Activated T-helper 1 cell treated with anti-CD3 and anti-CD28 coated beads, Interleukin-12 subunit alpha, Interleukin-12 subunit beta, Interleukin-2, Interleukin-4 antibody, amounts not matched to agents 30 ng/mL and 10 ng/mL and 1 ng/mL, durations not matched to agents 14 hours and 24 hours and 36 hours (primary cell): ENCODE data around the gene HHAT. TPM values are rescaled to one million over a fixed set of nuclear protein-coding genes. Genes with fewer than 3 reads are reported as not detected.

ENCODE experiments used
- DNase-seq: peaks from one replicate; pipeline ENCODE4 v3.0.0; 2021; ENCODE audit warnings: low spot score
- H3K27ac Mint-ChIP-seq: one replicate; pipeline ENCODE4 v1.8.0; 2021; ENCODE audit warnings: mild to moderate bottlenecking, mixed read lengths
- H3K27me3 Mint-ChIP-seq: one replicate; pipeline ENCODE4 v1.8.0; 2022; ENCODE audit warnings: mild to moderate bottlenecking, moderate library complexity, mixed read lengths; ENCODE audit not compliant: insufficient read depth
- H3K36me3 Mint-ChIP-seq: one replicate; pipeline ENCODE4 v1.8.0; 2021; ENCODE audit warnings: low read depth, mixed read lengths
- H3K4me1 Mint-ChIP-seq: one replicate; pipeline ENCODE4 v1.8.0; 2021; ENCODE audit warnings: low read depth, mixed read lengths
- H3K4me3 Mint-ChIP-seq: one replicate; pipeline ENCODE4 v1.8.0; 2021; ENCODE audit warnings: mild to moderate bottlenecking, moderate library complexity, mixed read lengths
- H3K9me3 Mint-ChIP-seq: one replicate; pipeline ENCODE4 v1.8.0; 2021; ENCODE audit warnings: mixed read lengths
- intact Hi-C: fragments of 100-400 bp; cut with micrococcal nuclease; formaldehyde crosslinking; loops from one replicate; pipeline ENCODE4 v1.15.1; 2024
- total RNA-seq: library from RNA; stranded (reverse); gene quantifications from 2 replicates; pipeline ENCODE4 v1.2.3, GENCODE V29; 2022

The HHAT gene
- total RNA-seq, 1 donor from 2014 or later = 0.67 TPM

DNA sequence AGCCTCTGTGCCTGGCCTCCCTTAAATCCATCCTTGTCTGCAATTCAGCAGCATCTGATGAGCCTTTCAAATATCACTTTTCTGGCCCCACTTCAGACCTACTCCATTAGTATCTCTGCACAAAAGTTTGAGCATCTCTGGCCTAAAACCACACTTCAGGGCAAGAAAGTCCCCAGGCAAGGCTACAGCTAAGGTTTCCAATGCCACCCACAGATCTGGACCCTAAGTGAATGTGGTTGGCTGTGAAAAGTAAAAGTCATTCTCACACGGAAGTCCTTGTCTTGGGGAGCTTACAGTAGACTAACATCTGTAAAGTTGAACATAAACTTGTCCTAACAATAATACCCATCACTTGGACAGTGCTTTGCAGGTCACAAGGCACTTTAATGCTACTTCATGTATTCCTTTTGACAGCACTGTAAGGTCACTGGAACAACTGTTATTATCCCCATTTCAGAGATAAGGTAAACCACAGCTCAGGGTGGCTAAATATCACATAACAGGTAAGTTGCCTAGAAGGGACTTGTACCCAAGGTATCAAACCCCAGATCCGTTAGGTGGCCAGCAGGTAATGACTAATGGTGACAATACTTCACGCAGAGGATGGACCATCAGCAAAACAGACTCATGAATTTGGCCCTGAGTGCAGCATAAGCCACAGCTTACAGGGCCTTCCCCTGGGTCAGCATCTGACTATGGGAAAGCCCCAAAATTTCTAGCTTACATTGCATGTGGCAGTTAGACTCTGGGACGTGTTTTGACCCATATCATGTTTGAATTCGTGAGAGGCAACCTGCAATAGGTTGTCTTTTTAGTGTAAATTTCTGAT is 356.0 kb downstream of the HHAT start:
- Mint-ChIP-seq H3K27ac (no peak overlapping the region), H3K4me3 (no peak overlapping the region), H3K36me3 (no peaks in the 10 kb centered on the region), H3K9me3 (no peaks in the 10 kb centered on the region), H3K4me1 (no peaks in the 10 kb centered on the region), H3K27me3 (no peaks in the 10 kb centered on the region)
- no peak for DNase-seq
- intact Hi-C loops = no loop called here

DNA sequence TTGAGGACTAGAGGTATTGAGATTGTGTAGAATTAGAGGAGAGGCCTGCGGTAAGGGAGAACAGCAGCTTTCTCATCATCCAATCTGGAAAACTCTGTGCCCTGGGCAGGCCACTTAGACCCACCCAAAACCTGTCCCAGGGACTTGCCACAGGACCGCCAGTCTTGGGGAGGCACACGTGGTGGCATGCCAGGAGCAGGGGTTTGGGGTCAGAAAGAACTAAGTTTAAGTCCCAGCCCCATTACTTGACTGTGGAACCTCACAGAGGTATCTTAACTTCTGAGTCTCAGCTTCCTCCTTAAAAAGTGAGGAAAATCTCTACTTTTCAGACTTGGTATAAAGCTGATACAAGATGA is 356.6 kb downstream of the HHAT start:
- no peak for DNase-seq
- intact Hi-C loops = no loop called here
- H3K36me3 Mint-ChIP-seq = no peaks in the 10 kb centered on the region
- H3K27ac Mint-ChIP-seq = no peak overlapping the region
- H3K4me3 Mint-ChIP-seq = no peak overlapping the region
- H3K27me3 Mint-ChIP-seq = no peaks in the 10 kb centered on the region
- no peaks in the 10 kb centered on the region for H3K9me3 Mint-ChIP-seq
- H3K4me1 Mint-ChIP-seq = no peaks in the 10 kb centered on the region

DNA sequence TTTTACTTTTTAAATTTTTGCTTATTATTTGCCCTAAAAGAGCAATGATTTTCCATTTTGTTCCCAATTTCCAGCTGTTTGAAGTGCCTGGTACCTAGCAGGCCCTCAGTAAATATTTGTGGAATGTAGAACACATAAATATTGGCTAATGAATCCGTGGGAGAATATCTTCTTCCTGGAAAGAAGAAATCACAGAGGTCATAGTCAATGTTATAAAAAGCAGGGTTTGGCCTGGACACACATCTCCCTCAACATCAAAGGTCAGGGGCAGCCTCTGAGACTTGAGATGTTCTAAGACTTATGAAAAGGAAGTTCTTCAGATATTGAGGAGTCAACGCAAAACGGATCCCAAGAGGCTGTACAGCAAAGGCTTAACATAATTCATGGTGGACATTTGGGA is 358.1 kb downstream of the HHAT start:
- Mint-ChIP-seq H3K4me1 (no peaks in the 10 kb centered on the region), H3K4me3 (no peak overlapping the region), H3K27ac (no peak overlapping the region), H3K36me3 (no peaks in the 10 kb centered on the region), H3K9me3 (no peaks in the 10 kb centered on the region), H3K27me3 (no peaks in the 10 kb centered on the region)
- intact Hi-C loops = no loop called here
- no peak for DNase-seq

DNA sequence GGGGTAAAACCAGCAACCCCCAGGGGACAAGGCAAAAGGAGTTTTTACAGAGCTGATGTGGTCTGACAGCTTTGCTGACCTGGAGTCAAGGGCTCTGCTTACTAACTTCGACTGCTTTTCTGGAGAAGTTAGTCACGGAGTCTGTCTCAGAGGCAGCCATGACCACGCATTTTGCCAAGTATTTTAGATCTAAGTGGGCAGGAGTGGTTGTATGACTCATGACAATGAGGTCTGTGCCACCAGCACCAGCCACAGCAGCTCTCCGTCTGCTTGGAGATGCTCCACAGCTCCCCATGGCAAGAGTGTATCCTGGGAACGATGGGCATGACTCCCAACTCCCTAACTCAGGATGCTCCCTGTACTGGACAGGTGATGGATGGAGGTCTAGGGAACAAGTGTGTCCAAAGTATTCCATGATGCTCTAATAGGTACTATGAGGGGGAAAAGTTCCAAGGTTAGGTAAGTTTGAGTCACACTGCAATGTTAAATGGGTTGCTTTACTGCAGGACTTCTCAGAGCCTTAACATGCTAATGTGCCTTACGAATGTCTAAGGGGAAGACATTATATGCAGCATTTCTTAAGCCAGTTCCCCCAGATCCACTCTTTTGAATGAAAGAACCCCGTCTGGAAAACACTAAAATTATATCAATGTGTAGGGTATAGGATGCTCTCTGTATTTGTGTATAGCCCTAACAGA is 359.0 kb downstream of the HHAT start:
- no peak overlapping the region for H3K4me3 Mint-ChIP-seq

DNA sequence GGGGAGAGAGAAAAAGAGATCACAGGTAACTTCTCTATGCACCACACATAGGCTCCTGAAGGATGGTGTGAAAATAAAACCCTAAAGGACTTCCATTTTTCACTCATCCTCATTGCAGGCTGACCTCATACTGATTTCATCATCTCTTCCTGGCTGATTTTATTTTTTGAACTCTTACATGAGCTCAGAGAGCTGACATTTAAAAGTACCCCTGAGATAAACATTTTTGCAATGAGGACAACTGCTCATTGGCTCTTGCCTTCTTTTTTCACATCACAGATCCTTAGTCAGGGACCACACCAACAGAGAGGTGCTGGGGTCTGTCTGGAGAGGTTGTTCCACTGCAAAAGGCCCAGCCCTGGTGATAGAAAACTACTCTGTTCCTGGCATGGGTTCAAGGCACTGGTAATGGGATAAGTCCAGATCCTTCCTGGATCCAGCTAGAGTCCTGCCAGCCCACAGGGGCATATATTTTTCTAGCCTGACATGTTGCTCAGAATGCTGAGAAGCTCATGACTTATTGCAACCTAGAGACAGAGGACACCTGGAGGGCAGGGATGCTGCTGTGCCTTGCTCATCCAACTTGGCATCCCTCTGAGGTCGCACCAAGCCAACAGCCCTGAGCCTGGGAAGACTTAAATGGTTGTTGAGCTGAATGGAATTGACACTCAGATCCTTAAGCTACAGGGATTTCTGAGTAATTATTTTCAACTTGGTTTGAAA is 360.0 kb downstream of the HHAT start:
- no peaks in the 10 kb centered on the region for H3K9me3 Mint-ChIP-seq
- DNase-seq = no peak
- no peak overlapping the region for H3K4me3 Mint-ChIP-seq
- no peaks in the 10 kb centered on the region for H3K27me3 Mint-ChIP-seq
- intact Hi-C loops = no loop called here
- H3K36me3 Mint-ChIP-seq = no peaks in the 10 kb centered on the region
- no peak overlapping the region for H3K27ac Mint-ChIP-seq
- H3K4me1 Mint-ChIP-seq = no peaks in the 10 kb centered on the region

More for the DNA sequence above, 359.0 kb downstream of the HHAT start:
- intact Hi-C loops = no loop called here
- DNase-seq = no peak
- no peaks in the 10 kb centered on the region for H3K4me1 Mint-ChIP-seq
- no peaks in the 10 kb centered on the region for H3K9me3 Mint-ChIP-seq
- no peak overlapping the region for H3K27ac Mint-ChIP-seq
- H3K36me3 Mint-ChIP-seq = no peaks in the 10 kb centered on the region
- H3K27me3 Mint-ChIP-seq = no peaks in the 10 kb centered on the region

DNA sequence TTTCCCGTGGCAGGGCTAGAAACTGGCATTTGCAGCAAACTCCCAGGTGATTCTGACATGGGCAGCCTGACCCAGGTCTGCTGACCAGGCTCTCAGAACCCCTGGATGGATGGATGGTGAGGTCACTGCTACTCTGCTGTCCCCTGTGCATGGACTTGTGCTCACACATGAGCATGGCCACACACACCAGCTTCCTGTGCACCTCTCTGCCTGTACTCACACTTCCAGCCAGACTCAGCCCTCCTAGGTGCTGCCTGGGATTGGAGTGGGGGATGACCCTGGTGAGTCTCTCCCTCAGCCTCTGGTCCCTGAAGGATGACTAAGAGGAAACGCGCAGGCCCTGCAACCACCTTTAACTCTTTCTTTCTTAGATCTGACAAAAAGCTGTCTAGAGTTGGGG is 361.1 kb downstream of the HHAT start:
- H3K9me3 Mint-ChIP-seq = no peaks in the 10 kb centered on the region
- H3K27ac Mint-ChIP-seq = no peak overlapping the region
- no peaks in the 10 kb centered on the region for H3K4me1 Mint-ChIP-seq
- H3K4me3 Mint-ChIP-seq = no peak overlapping the region
- H3K36me3 Mint-ChIP-seq = no peaks in the 10 kb centered on the region
- no peak for DNase-seq
- H3K27me3 Mint-ChIP-seq = no peaks in the 10 kb centered on the region
- intact Hi-C loops = no loop called here

DNA sequence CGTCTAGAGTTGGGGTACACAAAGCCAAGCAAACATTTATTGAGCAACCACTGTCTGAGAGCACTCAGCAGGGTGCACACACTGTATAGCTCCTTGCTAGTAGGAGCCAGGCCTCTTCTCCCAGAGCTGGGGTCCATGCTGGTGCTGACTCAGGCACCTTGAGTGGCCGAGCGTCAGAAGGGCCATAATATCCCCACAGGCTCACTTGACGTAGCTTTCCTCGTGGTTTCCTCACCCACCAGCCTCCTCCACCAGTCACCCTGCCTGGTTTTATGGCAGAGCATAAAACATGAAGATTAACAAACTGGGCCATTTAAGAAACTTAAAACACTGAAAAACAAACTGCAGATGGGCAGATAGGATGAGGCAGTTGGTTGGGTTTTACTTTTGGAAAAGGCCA is 361.5 kb downstream of the HHAT start:
- H3K4me1 Mint-ChIP-seq = no peaks in the 10 kb centered on the region
- intact Hi-C loops = no loop called here
- no peaks in the 10 kb centered on the region for H3K27me3 Mint-ChIP-seq
- no peak overlapping the region for H3K27ac Mint-ChIP-seq
- H3K36me3 Mint-ChIP-seq = no peaks in the 10 kb centered on the region
- DNase-seq = no peak
- H3K9me3 Mint-ChIP-seq = no peaks in the 10 kb centered on the region
- H3K4me3 Mint-ChIP-seq = no peak overlapping the region

DNA sequence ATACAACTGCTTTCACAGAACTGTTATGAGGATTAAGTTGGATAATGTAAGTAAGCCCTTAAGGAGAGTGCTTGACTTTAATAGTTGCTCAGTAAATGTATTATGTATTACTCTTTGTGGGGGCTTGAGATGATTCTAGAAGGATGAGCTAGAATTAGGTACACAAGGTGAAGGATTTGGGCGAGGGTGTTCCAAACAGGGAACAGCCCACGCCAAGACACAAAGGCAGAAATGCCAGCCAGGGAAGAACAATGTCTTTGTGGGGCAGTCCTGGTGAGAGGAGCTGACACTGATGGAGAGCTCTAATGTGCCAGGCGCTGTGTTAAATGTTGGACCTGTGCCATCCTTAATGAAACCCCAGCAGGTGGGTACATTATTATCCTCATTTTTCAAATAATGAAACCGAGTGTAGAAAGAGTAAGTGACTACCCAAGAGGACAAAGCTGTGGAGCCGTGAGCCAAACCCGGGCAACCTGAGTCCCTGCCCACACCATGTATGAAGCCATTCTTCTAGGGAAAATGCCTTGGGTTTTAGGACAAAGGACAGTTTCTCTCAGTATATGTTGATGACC is 362.4 kb downstream of the HHAT start:
- Mint-ChIP-seq H3K4me3 (no peak overlapping the region), H3K36me3 (no peaks in the 10 kb centered on the region), H3K4me1 (peaks cover 2% of the 10 kb centered on the region), H3K9me3 (no peaks in the 10 kb centered on the region), H3K27me3 (no peaks in the 10 kb centered on the region), H3K27ac (no peak overlapping the region)
- no peak for DNase-seq
- intact Hi-C loops = no loop called here

DNA sequence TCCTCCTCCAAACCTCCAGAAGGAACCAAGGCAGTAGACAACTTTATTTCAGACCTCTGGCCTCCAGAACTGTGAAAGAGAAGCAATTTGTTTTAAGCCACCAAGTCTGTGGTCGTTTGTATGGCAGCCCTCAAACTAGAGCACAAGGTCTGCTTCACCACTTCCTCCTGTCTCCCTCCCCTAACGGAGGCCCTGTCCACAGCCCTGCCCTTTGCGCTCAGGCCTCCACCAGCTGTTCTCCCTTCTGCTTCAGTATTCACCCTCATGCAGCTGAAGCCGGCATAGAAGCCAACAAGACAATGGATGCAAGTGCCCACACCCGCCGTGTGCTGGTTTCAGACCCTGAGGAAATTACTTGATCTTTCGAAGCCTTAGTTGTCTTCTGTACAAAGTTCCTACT is 364.1 kb downstream of the HHAT start:
- no peak overlapping the region for H3K4me3 Mint-ChIP-seq
- no peaks in the 10 kb centered on the region for H3K36me3 Mint-ChIP-seq
- peaks cover 11% of the 10 kb centered on the region for H3K4me1 Mint-ChIP-seq
- no peaks in the 10 kb centered on the region for H3K27me3 Mint-ChIP-seq
- intact Hi-C loops = no loop called here
- no peak for DNase-seq
- H3K9me3 Mint-ChIP-seq = no peaks in the 10 kb centered on the region
- H3K27ac Mint-ChIP-seq = no peak overlapping the region

DNA sequence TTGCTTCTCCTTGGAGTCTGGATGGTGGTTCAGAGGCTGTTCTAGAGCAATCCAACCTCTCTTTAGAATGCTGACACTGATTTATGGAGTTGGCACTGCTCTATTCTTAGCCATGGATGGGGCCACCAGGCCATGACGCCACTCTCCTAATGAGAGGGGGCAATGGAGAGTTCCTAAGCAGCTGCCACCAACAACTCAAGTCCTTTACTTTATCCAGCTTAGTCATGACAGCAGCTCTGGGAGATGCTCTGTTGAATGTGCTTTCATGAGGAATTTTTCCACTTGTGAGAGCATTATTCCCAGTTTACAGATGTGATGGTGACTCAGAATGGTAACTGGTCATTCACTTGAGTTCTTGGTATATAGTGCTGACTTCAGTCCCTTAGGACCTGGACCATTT is 366.3 kb downstream of the HHAT start:
- peaks cover 2% of the 10 kb centered on the region for H3K27me3 Mint-ChIP-seq
- H3K27ac Mint-ChIP-seq = no peak overlapping the region
- H3K4me1 Mint-ChIP-seq = peaks cover 11% of the 10 kb centered on the region
- H3K4me3 Mint-ChIP-seq = no peak overlapping the region
- H3K36me3 Mint-ChIP-seq = no peaks in the 10 kb centered on the region
- H3K9me3 Mint-ChIP-seq = no peaks in the 10 kb centered on the region
- DNase-seq = no peak
- intact Hi-C loops = no loop called here

DNA sequence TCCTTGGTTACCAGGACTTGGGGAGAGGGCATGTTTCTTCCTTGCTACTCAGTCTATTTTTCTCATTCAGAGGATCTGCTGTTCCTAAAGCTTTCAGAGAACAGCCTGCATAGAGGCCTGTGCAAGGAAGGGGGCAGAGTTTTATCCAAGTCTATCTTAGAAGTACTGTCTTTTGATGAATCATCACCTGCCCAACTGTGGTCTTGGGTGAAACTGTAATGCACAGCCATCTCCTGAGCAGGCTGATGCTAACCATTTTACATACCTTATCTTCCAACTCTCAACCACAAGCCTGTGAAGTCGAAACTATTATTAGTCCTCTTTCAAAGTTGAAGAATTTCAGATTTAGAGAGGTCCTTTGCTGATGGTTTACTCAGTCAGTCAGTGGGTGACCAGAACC is 368.0 kb downstream of the HHAT start:
- H3K4me1 Mint-ChIP-seq = peaks cover 11% of the 10 kb centered on the region
- H3K4me3 Mint-ChIP-seq = no peak overlapping the region
- H3K27me3 Mint-ChIP-seq = peaks cover 5% of the 10 kb centered on the region
- H3K27ac Mint-ChIP-seq = no peak overlapping the region
- H3K9me3 Mint-ChIP-seq = no peaks in the 10 kb centered on the region
- DNase-seq = no peak
- intact Hi-C loops = no loop called here
- H3K36me3 Mint-ChIP-seq = no peaks in the 10 kb centered on the region

DNA sequence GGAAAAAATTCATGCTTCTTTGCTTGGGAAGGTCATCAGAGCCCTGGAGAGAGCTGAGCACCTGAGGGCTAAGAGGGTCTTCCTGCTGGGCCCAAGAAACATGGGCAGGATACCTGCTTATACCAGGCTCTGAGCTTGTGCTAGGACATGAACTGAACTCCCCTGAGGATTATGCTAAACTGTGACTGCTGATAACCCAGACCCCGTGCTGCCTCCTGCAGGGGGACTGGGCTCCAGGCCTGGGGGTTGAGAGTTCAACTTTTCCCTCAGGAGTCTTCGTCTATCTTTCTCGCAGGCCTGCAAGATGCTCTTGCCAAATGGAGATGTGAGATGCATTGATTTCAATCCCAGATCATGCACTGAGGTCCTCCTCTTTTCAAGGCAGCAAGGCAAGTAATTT is 368.5 kb downstream of the HHAT start:
- Mint-ChIP-seq H3K4me1 (peaks cover 11% of the 10 kb centered on the region), H3K36me3 (no peaks in the 10 kb centered on the region), H3K9me3 (no peaks in the 10 kb centered on the region), H3K27me3 (peaks cover 5% of the 10 kb centered on the region), H3K27ac (no peak overlapping the region), H3K4me3 (no peak overlapping the region)
- intact Hi-C loops = no loop called here
- DNase-seq = no peak

DNA sequence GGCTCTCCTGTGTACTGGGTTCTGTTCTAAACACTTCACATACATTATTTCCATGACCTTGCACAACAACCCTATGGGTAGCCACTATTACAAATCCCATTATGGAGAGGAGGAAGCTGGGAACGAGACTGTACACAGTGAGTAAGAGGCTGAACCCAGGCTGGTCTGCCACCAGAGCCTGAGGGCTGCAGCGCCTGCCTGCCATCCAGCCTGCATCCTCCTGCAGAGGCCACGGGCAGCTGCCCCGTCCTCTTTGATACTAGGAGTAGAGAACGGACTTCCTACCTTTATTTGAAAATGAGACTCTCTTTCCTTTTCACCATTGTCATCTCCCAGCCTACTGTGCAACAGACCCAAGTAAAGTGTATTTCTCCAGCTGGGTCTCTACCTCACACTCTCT is 370.0 kb downstream of the HHAT start:
- Mint-ChIP-seq H3K9me3 (no peaks in the 10 kb centered on the region), H3K4me3 (no peak overlapping the region), H3K27me3 (peaks cover 6% of the 10 kb centered on the region), H3K4me1 (peaks cover 11% of the 10 kb centered on the region), H3K36me3 (no peaks in the 10 kb centered on the region), H3K27ac (no peak overlapping the region)
- no peak for DNase-seq
- intact Hi-C loops = no loop called here
